Esophagus squamous epithelium (tissue), 5 donors: ENCODE results near the gene UGGT1. TPM values are rescaled to one million over a fixed set of nuclear protein-coding genes. Genes with fewer than 3 reads are reported as not detected.
A peak's percentile ranks its signal among the peaks of the same experiment; 100 is the strongest.

Experiments
- DNase-seq: peaks from one replicate; lab custom pipeline; 2025; lab: John Stamatoyannopoulos, UW
- H3K27ac ChIP-seq, 4 donors: fragments of 200-600 bp; sonication (generic); one replicate each; pipeline ENCODE4 v1.5.1; 2016 to 2019; ENCODE audit warnings: mild to moderate bottlenecking in 1 of 4
- H3K27me3 ChIP-seq, 4 donors: fragments of 200-600 bp; sonication (generic); 1 replicate in 3 of 4; 2 replicates in 1 of 4; pipeline versions ENCODE4 v1.5.1 to v1.6.0; 2017 to 2021; ENCODE audit warnings: antibody characterized with exemption in 1 of 4
- H3K36me3 ChIP-seq, 3 donors: fragments of 200-600 bp; sonication (generic); one replicate each; pipeline ENCODE4 v1.5.1; 2016 to 2019
- H3K4me1 ChIP-seq, 3 donors: fragments of 200-600 bp; sonication (generic); one replicate each; pipeline ENCODE4 v1.5.1; 2017 to 2019
- H3K4me3 ChIP-seq, 4 donors: fragments of 200-600 bp; sonication (generic); 1 replicate in 3 of 4; 2 replicates in 1 of 4; pipeline ENCODE4 v1.5.1; 2016 to 2019; ENCODE audit warnings: mild to moderate bottlenecking in 2 of 4, moderate library complexity in 1 of 4
- H3K9me3 ChIP-seq, 3 donors: fragments of 200-600 bp; sonication (generic); one replicate each; pipeline ENCODE4 v1.5.1; 2016 to 2019
- CTCF ChIP-seq, 6 experiments: fragments of 450-650 bp in 4 of 6; fragments of 200-600 bp in 2 of 6; sonication (generic) in 2 of 6; IDR thresholded peaks; one replicate each; pipeline ENCODE4 v1.5.1; 2016 to 2019; ENCODE audit warnings: antibody characterized with exemption in 6 of 6, mild to moderate bottlenecking in 4 of 6, moderate library complexity in 4 of 6
- POLR2A ChIP-seq, 4 donors: fragments of 450-650 bp; IDR thresholded peaks; one replicate each; pipeline ENCODE4 v1.6.1; 2017; ENCODE audit warnings: antibody characterized with exemption in 4 of 4, mild to moderate bottlenecking in 4 of 4, moderate library complexity in 3 of 4
- WGBS, 2 donors: methylation state at CpG; one replicate each; pipeline ENCODE4 v1.1.5; 2018; 5-methylcytosine and 5-hydroxymethylcytosine counted together
- intact Hi-C: fragments of 100-400 bp; cut with DNase I; formaldehyde crosslinking; loops from one replicate; pipeline ENCODE4 v1.15.0; 2022
- total RNA-seq, 4 donors: library from RNA; depleted of rRNA; stranded (reverse); fragments of >200 nt; gene quantifications; one replicate each; pipeline ENCODE4 v1.1.0, GENCODE V29; 2016
- donor health status: DM: yes; HTN: yes; CAD: no.

The UGGT1 gene
- total RNA-seq, 4 donors from 2014 or later: 30.1 to 44.7 (median 42.1) TPM

- WGBS, 2 donors: 88 to 100% methylated on average over 1 to 3 of the region's 3 CpGs
- DNase-seq: no peak
- Histone ChIP-seq H3K9me3 (no peaks in the 10 kb centered on the region), H3K4me3 (no peak overlapping the region), H3K36me3 (peaks cover 8 to 99% (median 37%) of the 10 kb centered on the region in 3 donors), H3K27ac (no peak overlapping the region), H3K27me3 (no peaks in the 10 kb centered on the region), H3K4me1 (peaks cover 0 to 6% (median 0%) of the 10 kb centered on the region in 3 donors)
- intact Hi-C loops: no loop called here
- TF ChIP-seq POLR2A (IDR thresholded peaks at IDR 0.05) (no peak), CTCF (IDR thresholded peaks at IDR 0.05) (no peak)
These were observed 86.3 kb downstream of the UGGT1 start for GRCh38 chr2:128177315-128177714.

DNA sequence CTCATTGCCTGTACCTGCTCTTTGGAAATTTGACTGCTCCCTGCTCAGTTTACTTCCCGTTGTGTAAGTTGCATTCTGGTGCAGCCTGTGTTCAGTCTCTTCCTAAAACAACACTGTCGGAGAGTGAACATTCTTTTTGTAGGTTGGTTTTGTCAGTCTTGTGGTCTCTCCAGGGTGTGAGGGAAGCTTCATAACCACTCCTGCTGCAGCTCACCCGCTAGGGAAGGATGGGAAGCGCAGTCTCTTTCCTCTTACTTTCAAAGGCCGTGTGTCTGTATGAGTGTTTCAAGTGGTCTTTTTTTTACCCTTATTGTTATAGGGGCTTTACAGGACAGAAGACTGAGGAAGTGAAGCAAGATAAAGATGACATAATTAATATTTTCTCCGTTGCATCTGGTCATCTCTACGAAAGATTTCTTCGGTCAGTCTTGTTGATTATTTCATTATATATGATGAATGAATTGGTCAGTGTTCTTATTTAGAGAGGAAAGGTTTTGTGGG lies 87.2 kb downstream of the UGGT1 start:
- WGBS, 2 donors: 72 to 74% methylated on average over 8 of the region's 8 CpGs
- no peak for DNase-seq
- Histone ChIP-seq H3K27me3 (no peaks in the 10 kb centered on the region), H3K27ac (no peak overlapping the region), H3K4me1 (peaks cover 0 to 6% (median 0%) of the 10 kb centered on the region in 3 donors), H3K36me3 (peaks cover 8 to 99% (median 33%) of the 10 kb centered on the region in 3 donors), H3K9me3 (no peaks in the 10 kb centered on the region), H3K4me3 (no peak overlapping the region)
- intact Hi-C loops: no loop called here
- TF ChIP-seq CTCF (IDR thresholded peaks at IDR 0.05): no peak
- TF ChIP-seq POLR2A (IDR thresholded peaks at IDR 0.05): no peak

GRCh38 chr2:128178650-128179460 lies 87.9 kb downstream of the UGGT1 start:
- peaks cover 8 to 99% (median 34%) of the 10 kb centered on the region in 3 donors for H3K36me3 ChIP-seq
- no peaks in the 10 kb centered on the region for H3K9me3 ChIP-seq
- H3K4me1 ChIP-seq: peaks cover 0 to 6% (median 0%) of the 10 kb centered on the region in 3 donors
- peak overlapping the region; percentile 15 to 62 (median 44) for H3K27ac ChIP-seq
- WGBS, 2 donors: 49 to 58% methylated on average over 9 of the region's 9 CpGs
- H3K4me3 ChIP-seq: no peak overlapping the region
- DNase-seq: no peak
- peak in 5 of 6 experiments; percentile 62 to 81 (median 71) for TF ChIP-seq CTCF (IDR thresholded peaks at IDR 0.05)
- TF ChIP-seq POLR2A (IDR thresholded peaks at IDR 0.05): no peak
- no peaks in the 10 kb centered on the region for H3K27me3 ChIP-seq
- intact Hi-C loops: no loop called here

DNA sequence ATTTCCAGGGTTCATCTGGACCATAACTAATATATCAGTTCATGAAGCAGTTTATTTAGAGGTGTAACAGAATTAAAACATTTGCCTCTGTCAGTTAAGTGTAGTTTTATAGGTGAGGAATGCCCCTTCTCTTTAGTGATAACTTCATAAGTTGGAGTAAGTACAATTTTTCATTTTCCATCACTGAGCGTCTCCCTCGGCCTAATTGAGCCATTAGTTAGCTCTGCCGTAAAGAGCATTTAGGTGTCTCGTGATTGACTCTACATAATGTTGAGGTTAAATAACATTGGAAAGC lies 88.4 kb downstream of the UGGT1 start:
- peak in 1 of 6 experiments; percentile 16 for TF ChIP-seq CTCF (IDR thresholded peaks at IDR 0.05)
- TF ChIP-seq POLR2A (IDR thresholded peaks at IDR 0.05): no peak

GRCh38 chr2:128180031-128180430 lies 89.0 kb downstream of the UGGT1 start:
- WGBS, 2 donors: 68 to 71% methylated on average over 4 of the region's 4 CpGs
- H3K4me1 ChIP-seq: peaks cover 0 to 6% (median 0%) of the 10 kb centered on the region in 3 donors
- no peak for DNase-seq
- H3K36me3 ChIP-seq: peaks cover 8 to 99% (median 29%) of the 10 kb centered on the region in 3 donors
- H3K27me3 ChIP-seq: no peaks in the 10 kb centered on the region
- no peak overlapping the region for H3K27ac ChIP-seq
- intact Hi-C loops: loop anchor here (10.0 kb wide), 1 partner anchor 135 kb away; the partner anchor contains the start of gene HS6ST1
- no peak overlapping the region for H3K4me3 ChIP-seq
- H3K9me3 ChIP-seq: no peaks in the 10 kb centered on the region
- TF ChIP-seq POLR2A (IDR thresholded peaks at IDR 0.05): no peak
- TF ChIP-seq CTCF (IDR thresholded peaks at IDR 0.05): no peak

More for the DNA sequence above, 88.4 kb downstream of the UGGT1 start:
- intact Hi-C loops: no loop called here
- H3K27me3 ChIP-seq: no peaks in the 10 kb centered on the region
- peaks cover 8 to 99% (median 34%) of the 10 kb centered on the region in 3 donors for H3K36me3 ChIP-seq
- 87 to 95% methylated on average over 4 of the region's 4 CpGs for WGBS, 2 donors
- H3K9me3 ChIP-seq: no peaks in the 10 kb centered on the region
- H3K27ac ChIP-seq: peak overlapping the region in 3 of 4 donors; percentile 37 to 62 (median 51)
- H3K4me3 ChIP-seq: no peak overlapping the region
- H3K4me1 ChIP-seq: peaks cover 0 to 6% (median 0%) of the 10 kb centered on the region in 3 donors
- DNase-seq: no peak
